Measurements from ENCODE around the gene TMEM63B.
"Not testable (repeated sequence)": the region's sequence is repeated elsewhere in the genome, so short reads cannot be mapped to it uniquely, and the experiment has no call there.

Gene TMEM63B

DNA sequence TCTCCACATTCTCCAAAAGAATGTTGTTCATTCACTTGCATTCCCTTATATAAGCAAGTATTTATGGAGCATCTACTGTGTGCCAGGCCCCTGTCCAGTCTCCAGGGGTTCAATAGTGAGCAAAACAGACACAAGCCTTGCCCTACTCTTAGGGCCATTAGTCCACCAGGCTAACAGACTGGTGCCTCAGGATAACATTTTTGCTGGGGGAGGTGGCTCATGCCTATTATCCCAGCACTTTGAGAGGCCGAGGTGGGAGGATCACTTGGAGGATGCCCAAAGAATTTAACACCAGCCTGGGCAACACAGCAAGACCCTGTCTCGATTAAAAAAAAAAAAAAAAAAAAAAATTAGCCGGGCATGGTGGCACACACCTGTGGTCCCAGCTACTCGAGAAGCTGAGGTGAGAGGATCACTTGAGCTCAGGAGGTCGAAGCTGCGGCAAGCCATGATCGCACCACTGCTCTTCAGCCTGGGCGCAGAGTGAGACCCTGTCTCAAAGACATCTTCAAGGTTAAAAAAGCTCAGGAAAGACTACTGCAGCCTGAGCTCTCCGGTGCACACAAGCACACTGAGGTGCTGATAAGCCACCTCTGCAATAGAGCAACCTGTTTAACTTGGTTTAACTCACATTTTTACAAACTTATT is 51.2 kb downstream of the TMEM63B start:
- no peak overlapping the region for H3K27ac ChIP-seq
- TF ChIP-seq, protein P1, sequence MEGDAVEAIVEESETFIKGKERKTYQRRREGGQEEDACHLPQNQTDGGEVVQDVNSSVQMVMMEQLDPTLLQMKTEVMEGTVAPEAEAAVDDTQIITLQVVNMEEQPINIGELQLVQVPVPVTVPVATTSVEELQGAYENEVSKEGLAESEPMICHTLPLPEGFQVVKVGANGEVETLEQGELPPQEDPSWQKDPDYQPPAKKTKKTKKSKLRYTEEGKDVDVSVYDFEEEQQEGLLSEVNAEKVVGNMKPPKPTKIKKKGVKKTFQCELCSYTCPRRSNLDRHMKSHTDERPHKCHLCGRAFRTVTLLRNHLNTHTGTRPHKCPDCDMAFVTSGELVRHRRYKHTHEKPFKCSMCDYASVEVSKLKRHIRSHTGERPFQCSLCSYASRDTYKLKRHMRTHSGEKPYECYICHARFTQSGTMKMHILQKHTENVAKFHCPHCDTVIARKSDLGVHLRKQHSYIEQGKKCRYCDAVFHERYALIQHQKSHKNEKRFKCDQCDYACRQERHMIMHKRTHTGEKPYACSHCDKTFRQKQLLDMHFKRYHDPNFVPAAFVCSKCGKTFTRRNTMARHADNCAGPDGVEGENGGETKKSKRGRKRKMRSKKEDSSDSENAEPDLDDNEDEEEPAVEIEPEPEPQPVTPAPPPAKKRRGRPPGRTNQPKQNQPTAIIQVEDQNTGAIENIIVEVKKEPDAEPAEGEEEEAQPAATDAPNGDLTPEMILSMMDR (conservative IDR thresholded peaks at IDR 0.05): no peak
- no peak for TF ChIP-seq ZFX (IDR thresholded peaks at IDR 0.05)

DNA sequence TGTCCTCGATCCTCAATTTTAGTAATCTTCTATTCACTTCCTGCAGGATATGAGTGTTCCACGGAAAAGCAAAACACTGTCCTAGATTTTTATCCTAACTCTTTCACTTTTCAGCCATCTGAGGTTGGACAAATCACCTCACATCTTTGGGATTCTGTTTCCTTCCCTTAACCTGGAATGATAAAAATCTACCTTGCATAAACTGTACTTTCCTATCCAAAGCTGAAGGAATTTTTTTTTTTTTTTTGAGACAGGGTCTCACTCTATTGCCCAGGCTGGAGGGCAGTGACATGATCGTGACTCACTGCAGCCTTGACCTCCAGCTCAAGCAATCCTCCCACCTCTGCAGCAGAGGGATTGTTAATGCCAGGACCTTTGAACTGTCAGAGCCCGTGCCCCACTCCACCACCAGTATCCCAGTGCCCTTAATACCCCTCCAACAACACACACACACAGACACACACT is 51.8 kb downstream of the TMEM63B start:
- no peak for TF ChIP-seq ZFX (IDR thresholded peaks at IDR 0.05)
- TF ChIP-seq, protein P1 (conservative IDR thresholded peaks at IDR 0.05): no peak
- no peak overlapping the region for H3K27ac ChIP-seq

DNA sequence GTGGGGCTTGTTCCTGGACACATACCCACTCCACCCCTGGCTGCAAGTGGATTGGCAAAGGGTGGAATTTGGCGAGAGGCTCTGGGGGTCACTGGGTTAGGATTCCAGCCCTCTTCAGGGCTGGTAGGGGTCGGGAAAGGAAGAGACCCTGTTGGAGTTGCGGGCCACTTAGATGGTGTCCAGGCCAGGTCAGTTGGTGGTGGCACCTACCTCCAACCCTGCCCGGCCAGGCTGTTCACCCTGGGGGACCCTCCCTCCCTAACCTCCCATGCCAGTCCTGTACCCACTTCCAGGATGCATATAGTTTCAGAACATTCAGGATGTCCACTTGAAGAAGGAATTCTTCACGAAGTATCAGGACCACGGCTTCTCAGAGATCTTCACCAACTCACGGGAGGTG is 52.3 kb downstream of the TMEM63B start:
- TF ChIP-seq, protein P1 (conservative IDR thresholded peaks at IDR 0.05): no peak
- no peak for TF ChIP-seq ZFX (IDR thresholded peaks at IDR 0.05)
- H3K27ac ChIP-seq: no peak overlapping the region

DNA sequence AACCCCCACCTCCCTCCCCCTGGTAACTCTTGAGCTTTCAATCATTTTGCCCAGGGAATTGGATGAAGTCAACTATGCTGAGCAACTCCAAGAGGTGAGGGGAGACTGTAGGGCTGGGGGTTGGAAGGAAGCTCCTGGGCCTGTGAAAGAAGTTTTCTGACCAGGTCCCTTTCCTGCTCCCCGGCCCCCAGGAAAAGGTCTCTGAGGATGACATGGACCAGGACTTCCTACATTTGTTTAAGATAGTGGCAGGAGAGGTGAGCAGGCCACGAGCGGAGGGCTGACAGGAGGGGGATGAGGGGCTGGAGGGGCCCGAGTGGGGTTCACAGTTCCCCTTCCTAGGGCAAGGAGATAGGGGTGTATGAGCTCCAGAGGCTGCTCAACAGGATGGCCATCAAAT is 53.1 kb downstream of the TMEM63B start:
- TF ChIP-seq, protein P1 (conservative IDR thresholded peaks at IDR 0.05): no peak
- no peak for TF ChIP-seq ZFX (IDR thresholded peaks at IDR 0.05)
- H3K27ac ChIP-seq: no peak overlapping the region

DNA sequence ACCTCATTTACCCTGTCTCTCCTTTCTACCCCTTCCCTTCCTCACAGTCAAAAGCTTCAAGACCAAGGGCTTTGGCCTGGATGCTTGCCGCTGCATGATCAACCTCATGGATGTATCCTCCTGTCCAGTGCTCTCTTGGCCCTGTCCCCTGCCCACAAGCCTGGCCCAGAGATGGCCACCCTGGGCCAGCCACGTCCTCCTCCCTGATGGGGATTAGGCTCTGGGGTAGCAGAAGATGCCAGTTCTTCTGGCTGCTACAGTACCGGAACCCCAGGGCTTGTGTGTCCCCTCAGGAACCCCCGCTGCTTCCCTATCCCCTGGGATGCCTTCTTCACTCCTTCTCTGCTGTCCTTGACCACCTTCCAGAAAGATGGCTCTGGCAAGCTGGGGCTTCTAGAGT is 53.5 kb downstream of the TMEM63B start:
- TF ChIP-seq, protein P1 (conservative IDR thresholded peaks at IDR 0.05): no peak
- no peak for TF ChIP-seq ZFX (IDR thresholded peaks at IDR 0.05)
- H3K27ac ChIP-seq: no peak overlapping the region

DNA sequence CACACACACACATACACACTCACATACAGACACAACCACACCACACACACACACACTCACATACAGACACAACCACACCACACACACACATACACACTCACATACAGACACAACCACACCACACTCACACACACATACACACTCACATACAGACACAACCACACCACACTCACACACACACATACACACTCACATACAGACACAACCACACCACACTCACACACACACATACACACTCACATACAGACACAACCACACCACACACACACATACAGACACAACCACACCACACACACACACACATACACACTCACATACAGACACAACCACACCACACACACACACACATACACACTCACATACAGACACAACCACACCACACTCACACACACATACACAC is 54.4 kb downstream of the TMEM63B start:
- H3K27ac ChIP-seq: not testable (repeated sequence)

DNA sequence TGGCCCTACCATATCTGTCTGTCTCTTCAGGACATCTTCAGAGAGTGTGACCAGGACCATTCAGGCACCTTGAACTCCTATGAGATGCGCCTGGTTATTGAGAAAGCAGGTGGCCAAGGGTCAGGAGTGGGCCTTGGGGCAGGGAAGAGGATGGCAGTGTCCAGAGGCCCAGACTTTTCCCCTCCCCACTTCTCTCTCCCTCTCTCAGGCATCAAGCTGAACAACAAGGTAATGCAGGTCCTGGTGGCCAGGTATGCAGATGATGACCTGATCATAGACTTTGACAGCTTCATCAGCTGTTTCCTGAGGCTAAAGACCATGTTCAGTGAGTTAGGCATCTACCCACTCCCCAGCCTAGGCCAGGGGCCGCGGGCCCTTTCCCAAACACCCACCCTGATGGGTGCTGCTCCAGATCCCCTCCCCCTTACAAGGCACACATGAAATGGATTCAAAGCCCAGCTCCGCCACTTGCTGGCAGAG is 55.6 kb downstream of the TMEM63B start:
- no peak overlapping the region for H3K27ac ChIP-seq
- TF ChIP-seq ZFX (IDR thresholded peaks at IDR 0.05): no peak
- TF ChIP-seq, protein P1 (conservative IDR thresholded peaks at IDR 0.05): no peak

DNA sequence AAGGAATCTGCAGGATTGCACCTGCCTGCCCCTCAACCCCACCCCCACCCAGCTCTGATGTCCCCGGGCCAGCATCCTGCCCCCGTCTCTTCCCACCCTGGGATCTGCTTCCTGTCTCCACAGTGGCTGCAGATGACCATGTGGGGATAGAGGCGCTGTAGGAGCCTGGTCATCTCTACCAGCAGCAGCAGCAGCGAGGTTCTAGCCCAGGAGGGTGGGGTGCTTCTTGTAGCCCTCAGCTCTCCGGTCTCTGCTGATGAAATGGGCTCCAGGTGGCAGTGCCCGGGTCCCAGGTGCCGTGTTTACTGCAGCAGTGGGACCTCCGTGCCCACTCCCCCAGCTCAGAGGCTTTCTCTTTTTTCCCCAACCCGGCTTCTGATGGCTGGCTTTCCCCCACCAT is 56.4 kb downstream of the TMEM63B start:
- H3K27ac ChIP-seq: no peak overlapping the region
- TF ChIP-seq, protein P1 (conservative IDR thresholded peaks at IDR 0.05): no peak
- no peak for TF ChIP-seq ZFX (IDR thresholded peaks at IDR 0.05)

DNA sequence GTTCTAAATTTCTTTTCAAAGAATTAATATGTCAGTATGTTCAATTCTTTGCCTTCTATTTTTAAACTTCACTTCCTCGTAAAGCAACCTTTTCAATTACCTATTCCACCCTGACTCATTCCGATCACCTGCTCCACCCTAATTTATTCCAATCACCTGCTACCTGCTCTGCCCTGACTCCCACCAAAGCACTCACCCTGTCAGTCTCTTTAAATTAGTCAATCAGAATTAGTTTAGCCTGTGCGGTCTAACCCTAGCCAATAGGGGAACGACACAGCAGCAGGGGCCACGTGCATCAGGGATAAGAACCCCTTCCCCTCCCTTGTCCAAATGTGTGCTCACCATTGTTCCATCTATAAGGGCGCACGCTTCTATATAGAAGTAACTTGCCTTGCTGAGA is 58.0 kb downstream of the TMEM63B start:
- H3K27ac ChIP-seq: not testable (repeated sequence)
